Esophagus muscularis mucosa (tissue), 3 donors: ENCODE results near the gene EPHA4.

Source experiments
- CTCF ChIP-seq, 3 experiments: fragments of 200-600 bp in 2 of 3; fragments of 450-650 bp in 1 of 3; sonication (generic) in 2 of 3; IDR thresholded peaks; one replicate each; pipeline ENCODE4 v1.5.1; 2017 to 2019; ENCODE audit warnings: antibody characterized with exemption in 3 of 3, mild to moderate bottlenecking in 2 of 3, moderate library complexity in 1 of 3
- EP300 ChIP-seq: sonication (generic); formaldehyde crosslinking; IDR thresholded peaks from one replicate; pipeline ENCODE4 v1.6.1; 2017; ENCODE audit warnings: antibody characterized with exemption

DNA sequence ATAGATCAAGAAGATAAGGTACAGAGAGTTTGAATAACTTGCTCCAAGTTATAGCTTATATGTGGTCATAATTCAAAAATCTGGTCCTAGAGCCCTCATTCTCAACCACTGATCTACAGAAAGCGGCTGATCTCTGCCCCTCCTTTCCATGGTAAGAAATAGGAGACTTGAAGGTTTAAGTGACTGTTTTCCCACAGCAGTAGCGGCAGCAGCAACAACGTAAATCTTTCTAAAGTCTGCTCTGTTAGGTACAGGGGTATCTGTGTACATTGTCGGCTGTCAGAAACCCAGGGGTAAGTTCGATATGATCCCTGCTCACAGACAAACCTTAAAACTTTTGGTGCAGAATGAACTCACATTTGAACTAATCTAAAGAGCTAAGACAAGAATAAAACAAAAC is 105.4 kb downstream of the EPHA4 start:
- TF ChIP-seq CTCF (IDR thresholded peaks at IDR 0.05) (no peak), EP300 (no peak)
